H1 (cell line): ENCODE measurements around the gene ABHD8. TPM values are rescaled to one million over a fixed set of nuclear protein-coding genes. Genes with fewer than 3 reads are reported as not detected.

Source experiments
- BACH1 ChIP-seq: IDR thresholded peaks from 2 replicates; pipeline ENCODE4 v1.6.1; 2012; ENCODE audit warnings: low read length, improper control_type of control experiment
- EGR1 ChIP-seq: IDR thresholded peaks from 2 replicates; pipeline ENCODE4 v1.6.1; 2011; ENCODE audit warnings: low read depth, low read length, borderline replicate concordance
- NRF1 ChIP-seq: IDR thresholded peaks from 2 replicates; pipeline ENCODE4 v1.6.1; 2011; ENCODE audit warnings: mild to moderate bottlenecking, low read depth, low read length, improper control_type of control experiment
- RFX5 ChIP-seq: IDR thresholded peaks from 2 replicates; pipeline ENCODE4 v1.6.1; 2011; ENCODE audit warnings: low read depth, low read length, improper control_type of control experiment, borderline replicate concordance
- SP1 ChIP-seq: IDR thresholded peaks from 2 replicates; pipeline ENCODE4 v1.6.1; 2011; ENCODE audit warnings: low read depth, low read length
- SP4 ChIP-seq: IDR thresholded peaks from 2 replicates; pipeline ENCODE4 v1.6.1; 2012; ENCODE audit warnings: low read length, inconsistent platforms
- polyA plus RNA-seq, 7 experiments: library from polyadenylated mRNA; depleted of rRNA in 3 of 7; stranded (reverse) in 5 of 7; unstranded in 2 of 7; fragments of >200 nt in 5 of 7; fragments of 200-250 nt in 2 of 7; gene quantifications; 1 replicate in 5 of 7; 2 replicates in 1 of 7; 4 replicates in 1 of 7; pipeline versions ENCODE4 v1.2.1 to v1.2.3, GENCODE V29; 2011 to 2013; ENCODE audit warnings: missing spikeins in 2 of 7, mixed read lengths in 2 of 7
- total RNA-seq: library from RNA; stranded (reverse); fragmentation: NEBNext Ultra II Directional; extraction: Animal tissue kit (Norgen Biotek cat#: 25700); gene quantifications from 2 replicates; pipeline ENCODE4 v1.2.1, GENCODE V29; 2021

Gene ABHD8
- total and polyA plus RNA-seq, 2 of the 8 experiments (the other 6 are each of a cell fraction or from before 2014, with no cell fraction given): 11.3 to 18.7 TPM

GRCh38 chr19:17338433-17339078 lies 35.3 kb upstream of the ABHD8 start (continued):
- TF ChIP-seq SP1: no peak
- no peak for TF ChIP-seq NRF1
- TF ChIP-seq SP4: no peak
- TF ChIP-seq RFX5: no peak
- TF ChIP-seq EGR1: no peak
- TF ChIP-seq BACH1: no peak
